AG08396 (cell line): ENCODE results near the gene KLHDC1.
"Not testable (repeated sequence)": the region's sequence is repeated elsewhere in the genome, so short reads cannot be mapped to it uniquely, and the experiment has no call there.

Experiments used
- DNase-seq: peaks from one replicate; pipeline ENCODE4 v3.0.0; 2012; ENCODE audit warnings: low spot score, mixed read lengths

Gene KLHDC1

GRCh38 chr14:49727171-49727570, 34.3 kb downstream of the KLHDC1 start:
- DNase-seq: no peak

GRCh38 chr14:49732896-49733295, 40.0 kb downstream of the KLHDC1 start:
- DNase-seq: no peak

GRCh38 chr14:49733836-49734235, 40.9 kb downstream of the KLHDC1 start:
- no peak for DNase-seq

GRCh38 chr14:49735669-49736068, 42.7 kb downstream of the KLHDC1 start:
- not testable (repeated sequence) for DNase-seq

GRCh38 chr14:49745191-49745590, 52.3 kb downstream of the KLHDC1 start:
- DNase-seq: no peak

GRCh38 chr14:49746476-49746875, 53.6 kb downstream of the KLHDC1 start:
- not testable (repeated sequence) for DNase-seq

- DNase-seq: no peak
These were observed 61.7 kb downstream of the KLHDC1 start for GRCh38 chr14:49754570-49755097.

GRCh38 chr14:49755378-49755777, 62.5 kb downstream of the KLHDC1 start:
- DNase-seq: no peak

GRCh38 chr14:49761839-49762551, 69.1 kb downstream of the KLHDC1 start:
- DNase-seq: no peak

- DNase-seq: no peak
These were observed 73.9 kb downstream of the KLHDC1 start for GRCh38 chr14:49766839-49767238.

GRCh38 chr14:49767270-49767570, 74.3 kb downstream of the KLHDC1 start:
- no peak for DNase-seq

GRCh38 chr14:49767571-49768300, 74.8 kb downstream of the KLHDC1 start, which contains the start of gene KLHDC2:
KLHDC2 (plus strand) TSS chr14:49768153; CDS start chr14:49768469, 316 bp downstream.
- DNase-seq: peak; percentile 91

GRCh38 chr14:49768301-49769121, 75.6 kb downstream of the KLHDC1 start:
- DNase-seq: peak; percentile 50

- peak; percentile 54 for DNase-seq
These were observed 76.3 kb downstream of the KLHDC1 start for GRCh38 chr14:49769171-49769570.

- no peak for DNase-seq
These were observed 76.8 kb downstream of the KLHDC1 start for GRCh38 chr14:49769581-49770211.

- DNase-seq: peak; percentile 12
These were observed 77.4 kb downstream of the KLHDC1 start for GRCh38 chr14:49770212-49770817.

GRCh38 chr14:49771691-49772090, 78.8 kb downstream of the KLHDC1 start:
- not testable (repeated sequence) for DNase-seq

GRCh38 chr14:49774106-49774505, 81.2 kb downstream of the KLHDC1 start:
- peak; percentile 7 for DNase-seq

GRCh38 chr14:49778421-49778820, 85.5 kb downstream of the KLHDC1 start:
- no peak for DNase-seq

GRCh38 chr14:49781040-49781439, 88.1 kb downstream of the KLHDC1 start:
- not testable (repeated sequence) for DNase-seq

- no peak for DNase-seq
These were observed 90.6 kb downstream of the KLHDC1 start for GRCh38 chr14:49783394-49784014.
